NT2/D1 (cell line): Measurements from ENCODE around the gene DBN1.

Source experiments
- DNase-seq: peaks from one replicate; pipeline ENCODE4 v3.0.0-alpha.2; 2011; ENCODE audit warnings: low read depth, low spot score
- H3K27me3 ChIP-seq: 2 replicates; pipeline ENCODE4 v1.6.0; 2011; ENCODE audit warnings: mild to moderate bottlenecking; ENCODE audit not compliant: insufficient read length, insufficient read depth
- H3K36me3 ChIP-seq: 2 replicates; pipeline ENCODE4 v1.6.1; 2011; ENCODE audit warnings: mild to moderate bottlenecking, low read length, mixed read lengths; ENCODE audit not compliant: insufficient read depth, insufficient read length
- H3K4me1 ChIP-seq: 2 replicates; pipeline ENCODE4 v1.5.1; 2011; ENCODE audit not compliant: insufficient read depth, insufficient read length
- H3K4me3 ChIP-seq: 2 replicates; pipeline ENCODE4 v1.5.1; 2011; ENCODE audit warnings: low read depth; ENCODE audit not compliant: insufficient read length
- H3K9ac ChIP-seq: 2 replicates; pipeline ENCODE4 v1.6.0; 2011; ENCODE audit warnings: low read depth; ENCODE audit not compliant: insufficient read length
- H3K9me3 ChIP-seq: 2 replicates; pipeline ENCODE4 v1.5.1; 2011; ENCODE audit warnings: mild to moderate bottlenecking, low read length; ENCODE audit not compliant: insufficient read depth
- SUZ12 ChIP-seq: IDR thresholded peaks from 2 replicates; pipeline ENCODE4 v1.6.1; 2011; ENCODE audit not compliant: insufficient read length, insufficient read depth; ENCODE audit errors: extremely low read depth
- YY1 ChIP-seq: IDR thresholded peaks from 2 replicates; pipeline ENCODE4 v1.6.1; 2011; ENCODE audit not compliant: insufficient read length, insufficient read depth
- ZNF274 ChIP-seq: IDR thresholded peaks from 2 replicates; pipeline ENCODE4 v1.6.1; 2011; ENCODE audit warnings: mild to moderate bottlenecking, low read depth, low read length

DBN1 gene

DNA sequence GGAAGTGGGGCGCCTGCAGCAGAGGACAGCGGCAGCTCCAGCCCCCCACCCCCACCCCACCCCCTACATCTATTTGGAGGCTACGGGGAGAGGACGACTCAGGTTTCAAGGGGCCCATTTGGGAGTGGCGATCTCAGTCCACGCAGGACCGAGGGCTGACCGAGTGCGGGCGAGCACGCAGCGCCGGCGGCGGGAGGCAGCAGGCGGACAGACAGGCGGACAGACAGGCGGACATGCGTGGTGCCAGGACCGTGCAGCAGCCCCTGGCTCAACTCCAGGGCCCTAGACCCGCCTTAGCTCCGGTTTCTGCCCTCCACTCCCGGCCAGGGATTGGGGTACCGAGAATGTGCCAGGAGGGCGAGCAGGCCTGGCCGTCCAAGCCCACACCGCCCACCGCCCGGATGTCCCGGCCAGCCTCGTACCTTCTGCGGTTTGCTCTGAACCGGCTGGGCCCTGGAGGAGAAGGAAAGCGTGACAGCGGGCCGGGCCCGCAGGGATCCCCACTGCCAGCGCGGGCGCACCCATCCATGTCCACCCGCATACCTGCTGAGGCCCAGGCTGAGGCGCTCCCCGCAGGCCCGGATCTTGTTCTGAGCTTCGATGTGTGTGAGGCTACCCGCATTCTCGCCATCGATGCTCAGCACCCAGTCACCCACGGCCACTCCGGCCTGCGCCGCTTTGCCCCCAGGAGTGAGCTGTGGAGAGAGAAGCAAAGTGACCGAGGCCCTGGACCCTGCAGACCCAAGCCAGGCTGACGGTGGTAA lies 18.7 kb upstream of the DBN1 start:
- Histone ChIP-seq H3K4me1 (peaks cover 61% of the 10 kb centered on the region), H3K9ac (peak overlapping the region; percentile 42), H3K36me3 (peaks cover 89% of the 10 kb centered on the region), H3K27me3 (no peaks in the 10 kb centered on the region), H3K4me3 (no peak overlapping the region), H3K9me3 (no peaks in the 10 kb centered on the region)
- TF ChIP-seq YY1 (no peak), SUZ12 (no peak), ZNF274 (no peak)
- no peak for DNase-seq

DNA sequence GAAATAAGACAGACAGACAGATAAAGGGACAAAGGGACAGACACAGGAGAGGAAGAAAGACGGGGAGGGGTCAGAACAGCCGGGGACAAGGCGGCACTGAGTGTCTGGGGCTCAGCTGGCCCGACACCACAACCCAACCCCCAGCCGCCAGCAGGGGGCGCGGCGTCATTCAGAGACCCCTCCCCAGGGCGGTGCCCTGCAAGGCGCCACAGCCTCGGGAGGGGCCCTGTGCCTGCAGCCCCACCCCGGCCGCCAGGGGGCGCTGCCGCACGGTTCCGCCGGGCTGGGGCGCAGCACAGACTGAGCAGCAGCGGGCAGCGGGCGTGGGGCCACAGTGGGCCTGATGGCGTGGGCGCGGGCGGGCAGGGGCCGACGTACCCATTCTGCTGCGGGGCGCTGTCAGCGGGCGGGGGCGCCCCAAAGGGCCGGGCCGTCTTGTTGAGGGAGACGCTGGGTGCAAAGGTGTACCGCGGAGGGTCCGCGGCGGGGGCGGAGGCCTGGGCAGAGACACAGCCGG lies 18.1 kb upstream of the DBN1 start:
- H3K4me1 ChIP-seq, result peaks cover 61% of the 10 kb centered on the region
- TF ChIP-seq SUZ12 (no peak), YY1 (no peak), ZNF274 (no peak)
- peak; percentile 77 for DNase-seq
- H3K36me3 ChIP-seq, result peaks cover 92% of the 10 kb centered on the region
- no peaks in the 10 kb centered on the region for H3K9me3 ChIP-seq
- peak overlapping the region; percentile 42 for H3K9ac ChIP-seq
- no peak overlapping the region for H3K4me3 ChIP-seq
- H3K27me3 ChIP-seq, result no peaks in the 10 kb centered on the region

GRCh38 chr5:177490992-177491391 lies 17.6 kb upstream of the DBN1 start:
- DNase-seq, result no peak
- no peaks in the 10 kb centered on the region for H3K27me3 ChIP-seq
- H3K36me3 ChIP-seq, result peaks cover 92% of the 10 kb centered on the region
- H3K9ac ChIP-seq, result peak overlapping the region; percentile 51
- no peak for TF ChIP-seq SUZ12
- TF ChIP-seq ZNF274, result no peak
- TF ChIP-seq YY1, result no peak
- H3K9me3 ChIP-seq, result no peaks in the 10 kb centered on the region
- peaks cover 60% of the 10 kb centered on the region for H3K4me1 ChIP-seq
- no peak overlapping the region for H3K4me3 ChIP-seq

GRCh38 chr5:177490311-177490991 lies 17.0 kb upstream of the DBN1 start:
- Histone ChIP-seq H3K9me3 (no peaks in the 10 kb centered on the region), H3K9ac (peak overlapping the region; percentile 56), H3K4me1 (peaks cover 55% of the 10 kb centered on the region), H3K36me3 (peaks cover 92% of the 10 kb centered on the region), H3K27me3 (no peaks in the 10 kb centered on the region), H3K4me3 (no peak overlapping the region)
- no peak for TF ChIP-seq SUZ12
- TF ChIP-seq YY1, result no peak
- no peak for TF ChIP-seq ZNF274
- no peak for DNase-seq

- Histone ChIP-seq H3K9ac (peak overlapping the region; percentile 56), H3K4me1 (peaks cover 52% of the 10 kb centered on the region), H3K9me3 (no peaks in the 10 kb centered on the region), H3K27me3 (no peaks in the 10 kb centered on the region), H3K4me3 (no peak overlapping the region), H3K36me3 (peaks cover 96% of the 10 kb centered on the region)
- DNase-seq, result no peak
- TF ChIP-seq YY1, result no peak
- no peak for TF ChIP-seq SUZ12
- no peak for TF ChIP-seq ZNF274
Measured at GRCh38 chr5:177489119-177489716, 15.8 kb upstream of the DBN1 start.

DNA sequence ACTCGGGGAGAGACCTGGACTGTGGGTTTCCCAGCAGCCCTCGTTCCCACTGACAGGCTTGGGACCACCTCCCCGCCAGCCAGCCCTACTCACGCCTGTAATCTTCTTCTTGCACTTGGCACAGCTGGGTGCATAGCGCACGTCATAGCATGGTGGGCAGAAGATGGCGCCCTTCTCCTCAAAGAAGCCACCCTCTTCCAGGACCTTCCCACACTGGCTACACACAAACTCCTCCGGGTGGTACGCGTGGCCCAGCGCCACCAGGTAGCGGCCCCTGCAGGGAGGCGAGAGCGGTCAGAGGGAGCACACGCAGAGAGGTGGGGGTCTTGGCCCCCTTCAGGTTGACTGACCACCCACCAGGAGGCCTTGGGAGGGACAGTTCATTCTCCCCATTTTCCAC lies 14.5 kb upstream of the DBN1 start:
- TF ChIP-seq SUZ12, result no peak
- TF ChIP-seq YY1, result no peak

GRCh38 chr5:177487144-177487543 lies 13.7 kb upstream of the DBN1 start:
- DNase-seq, result no peak
- no peak for TF ChIP-seq SUZ12
- no peak for TF ChIP-seq YY1
- no peak for TF ChIP-seq ZNF274
- Histone ChIP-seq H3K36me3 (peaks cover 96% of the 10 kb centered on the region), H3K9ac (no peak overlapping the region), H3K4me3 (no peak overlapping the region), H3K27me3 (no peaks in the 10 kb centered on the region), H3K9me3 (no peaks in the 10 kb centered on the region), H3K4me1 (peaks cover 39% of the 10 kb centered on the region)

More for the DNA sequence above, 14.5 kb upstream of the DBN1 start:
- no peaks in the 10 kb centered on the region for H3K27me3 ChIP-seq
- peaks cover 96% of the 10 kb centered on the region for H3K36me3 ChIP-seq
- H3K9me3 ChIP-seq, result no peaks in the 10 kb centered on the region
- no peak for DNase-seq
- peaks cover 46% of the 10 kb centered on the region for H3K4me1 ChIP-seq
- H3K9ac ChIP-seq, result peak overlapping the region; percentile 32
- no peak overlapping the region for H3K4me3 ChIP-seq
